Activated B cell treated with CpG ODN at 0.5 μM for 24 hours (primary cell): ENCODE data around the gene SYK. TPM values are rescaled to one million over a fixed set of nuclear protein-coding genes. Genes with fewer than 3 reads are reported as not detected.
A peak's percentile ranks its signal among the peaks of the same experiment; 100 is the strongest.

ENCODE experiments used
- ATAC-seq: fragments of 200-7000 bp; cut with Tn5 transposase; one replicate; pipeline ENCODE4 v1.10.0; 2021; ENCODE audit warnings: low read depth, mild to moderate bottlenecking, moderate library complexity
- CTCF ChIA-PET: fragments of 350-600 bp; sonication (Branson Sonifier 250); formaldehyde crosslinking; loops from one replicate; lab custom pipeline; 2021; ENCODE audit warnings: antibody characterized with exemption; lab: Charles Lee
- POLR2A ChIA-PET: fragments of 350-600 bp; sonication (Branson Sonifier 250); formaldehyde crosslinking; loops from one replicate; lab custom pipeline; 2021; ENCODE audit warnings: antibody characterized with exemption; lab: Charles Lee
- DNase-seq: peaks from one replicate; pipeline ENCODE4 v3.0.0; 2022
- H3K27ac Mint-ChIP-seq: one replicate; pipeline ENCODE4 v1.8.0; 2020; ENCODE audit warnings: mixed read lengths
- H3K27me3 Mint-ChIP-seq: one replicate; pipeline ENCODE4 v1.8.0; 2021; ENCODE audit warnings: mixed read lengths
- H3K36me3 Mint-ChIP-seq: one replicate; pipeline ENCODE4 v1.8.0; 2021; ENCODE audit warnings: low read depth, mixed read lengths
- H3K4me1 Mint-ChIP-seq: one replicate; pipeline ENCODE4 v1.8.0; 2021; ENCODE audit warnings: mixed read lengths
- H3K4me3 Mint-ChIP-seq: one replicate; pipeline ENCODE4 v1.8.0; 2020; ENCODE audit warnings: mild to moderate bottlenecking, mixed read lengths
- H3K9me3 Mint-ChIP-seq: one replicate; pipeline ENCODE4 v1.8.0; 2020; ENCODE audit warnings: mixed read lengths
- CTCF ChIP-seq: fragments of 200-600 bp; IDR thresholded peaks from one replicate; pipeline ENCODE4 v1.8.0; 2022; ENCODE audit warnings: antibody characterized with exemption, mild to moderate bottlenecking
- intact Hi-C: fragments of 100-400 bp; cut with micrococcal nuclease; formaldehyde crosslinking; loops from one replicate; pipeline ENCODE4 v1.15.1; 2024
- total RNA-seq: library from RNA; stranded (reverse); gene quantifications from 2 replicates; pipeline ENCODE4 v1.2.3, GENCODE V29; 2022

SYK gene
- total RNA-seq, 1 donor from 2014 or later, result 222 TPM

GRCh38 chr9:90802386-90802985, 867 bp downstream of the SYK start:
- ChIA-PET CTCF (interaction anchor here (1.6 to 2.0 kb wide), 2 partner anchors 9 to 45 kb away, joined by 3 to 7 read pairs; no protein-coding TSS in a partner anchor), POLR2A (interaction anchor here (0.8 to 3.4 kb wide), 13 partner anchors 8 to 55 kb away, joined by 3 to 102 read pairs (median 14); no protein-coding TSS in a partner anchor)
- intact Hi-C loops, result loop anchor here (10.0 kb wide), 2 partner anchors 1398 to 1488 kb away; partner anchors contain the start of genes CKS2 and SECISBP2
- Mint-ChIP-seq H3K36me3 (peaks cover 30% of the 10 kb centered on the region), H3K27ac (peak overlapping the region; percentile 94), H3K4me3 (peak overlapping the region; percentile 94), H3K9me3 (no peaks in the 10 kb centered on the region), H3K4me1 (peaks cover 79% of the 10 kb centered on the region), H3K27me3 (no peaks in the 10 kb centered on the region)
- TF ChIP-seq CTCF, result no peak
- ATAC-seq, result no peak
- DNase-seq, result no peak

- peak overlapping the region; percentile 94 for H3K27ac Mint-ChIP-seq
- peaks cover 45% of the 10 kb centered on the region for H3K36me3 Mint-ChIP-seq
- CTCF ChIA-PET, result interaction anchor here (0.7 to 1.1 kb wide), 6 partner anchors 22 to 34 kb away, joined by 3 to 4 read pairs (median 3); no protein-coding TSS in a partner anchor
- no peak for ATAC-seq
- peak overlapping the region; percentile 94 for H3K4me3 Mint-ChIP-seq
- DNase-seq, result no peak
- no peaks in the 10 kb centered on the region for H3K27me3 Mint-ChIP-seq
- H3K9me3 Mint-ChIP-seq, result no peaks in the 10 kb centered on the region
- H3K4me1 Mint-ChIP-seq, result peaks cover 87% of the 10 kb centered on the region
- intact Hi-C loops, result loop anchor here (1.0 to 10.0 kb wide), 4 partner anchors 9 to 1489 kb away; partner anchors contain the start of genes CKS2 and SECISBP2
- POLR2A ChIA-PET, result interaction anchor here (0.6 to 3.0 kb wide), 8 partner anchors 8 to 388 kb away, joined by 3 to 32 read pairs (median 8); no protein-coding TSS in a partner anchor
- TF ChIP-seq CTCF, result no peak
Observed at GRCh38 chr9:90803860-90804593, 2.4 kb downstream of the SYK start.

- ATAC-seq (no peak), DNase-seq (no peak)
- POLR2A ChIA-PET, result interaction anchor here (0.9 to 3.0 kb wide), 7 partner anchors 8 to 34 kb away, joined by 3 to 32 read pairs (median 10); no protein-coding TSS in a partner anchor
- TF ChIP-seq CTCF, result no peak
- peaks cover 56% of the 10 kb centered on the region for H3K36me3 Mint-ChIP-seq
- CTCF ChIA-PET, result no interaction called here
- intact Hi-C loops, result loop anchor here (10.0 kb wide), 2 partner anchors 1400 to 1490 kb away; partner anchors contain the start of genes CKS2 and SECISBP2
- peak overlapping the region; percentile 94 for H3K4me3 Mint-ChIP-seq
- peaks cover 89% of the 10 kb centered on the region for H3K4me1 Mint-ChIP-seq
- H3K27ac Mint-ChIP-seq, result peak overlapping the region; percentile 94
- no peaks in the 10 kb centered on the region for H3K9me3 Mint-ChIP-seq
- H3K27me3 Mint-ChIP-seq, result no peaks in the 10 kb centered on the region
Observed at GRCh38 chr9:90805006-90805996, 3.7 kb downstream of the SYK start.

- ChIA-PET CTCF (interaction anchor here (1.3 kb wide), 1 partner anchor 63 kb away, joined by 6 read pairs; no protein-coding TSS in a partner anchor), POLR2A (interaction anchor here (1.0 to 3.8 kb wide), 3 partner anchors 12 to 20 kb away, joined by 3 to 38 read pairs (median 4); no protein-coding TSS in a partner anchor)
- DNase-seq (no peak), ATAC-seq (peak; percentile 23)
- Mint-ChIP-seq H3K4me3 (peak overlapping the region; percentile 50), H3K36me3 (peaks cover 66% of the 10 kb centered on the region), H3K9me3 (no peaks in the 10 kb centered on the region), H3K27ac (peak overlapping the region; percentile 92), H3K27me3 (no peaks in the 10 kb centered on the region), H3K4me1 (peaks cover 94% of the 10 kb centered on the region)
- intact Hi-C loops, result loop anchor here (10.0 kb wide), 2 partner anchors 1402 to 1492 kb away; partner anchors contain the start of genes CKS2 and SECISBP2
- no peak for TF ChIP-seq CTCF
Observed at GRCh38 chr9:90807006-90807405, 5.4 kb downstream of the SYK start.
